Measurements from ENCODE around the gene MEAF6.

The MEAF6 gene

DNA sequence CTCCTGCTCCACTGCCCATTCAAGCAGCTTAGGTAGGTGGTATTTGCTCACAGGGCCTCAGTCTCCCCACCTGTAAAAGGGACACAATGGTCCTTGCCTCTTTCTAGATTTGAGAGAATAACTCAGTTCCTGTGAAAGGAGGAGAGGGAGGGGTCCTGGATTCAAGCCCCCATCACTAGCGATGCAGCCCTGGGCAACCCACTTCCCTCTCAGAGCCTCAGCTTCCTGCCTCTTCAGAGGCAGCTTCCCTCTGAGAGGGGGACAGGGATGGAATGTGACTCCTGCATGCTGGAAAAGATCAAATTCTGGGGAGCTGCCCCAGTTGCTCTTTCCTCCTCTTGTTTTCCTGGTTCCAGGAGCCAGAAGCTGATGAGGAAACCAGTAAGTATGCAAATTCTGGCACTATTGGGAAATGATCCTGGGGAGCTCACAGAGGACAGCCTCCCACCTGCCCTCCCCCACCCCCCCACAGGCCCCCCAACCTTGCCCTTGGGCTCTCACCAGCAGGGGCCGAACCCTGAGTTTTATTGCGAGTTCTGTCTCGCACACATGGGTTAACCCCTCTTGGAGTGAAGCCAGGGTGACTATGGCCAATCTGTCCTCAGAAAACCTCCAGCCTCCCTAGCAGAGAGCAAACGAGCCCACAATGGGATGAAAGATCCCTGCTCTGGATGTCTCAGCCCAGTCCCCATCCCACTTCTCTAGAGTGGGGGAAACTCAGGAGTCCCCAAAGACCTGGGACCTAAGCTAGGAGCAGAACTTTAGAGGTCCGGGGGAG lies 28.5 kb downstream of the MEAF6 start:
- in situ Hi-C loops (cut with HindIII; ENCODE audit: low sequenced_read_pairs): no loop called here

DNA sequence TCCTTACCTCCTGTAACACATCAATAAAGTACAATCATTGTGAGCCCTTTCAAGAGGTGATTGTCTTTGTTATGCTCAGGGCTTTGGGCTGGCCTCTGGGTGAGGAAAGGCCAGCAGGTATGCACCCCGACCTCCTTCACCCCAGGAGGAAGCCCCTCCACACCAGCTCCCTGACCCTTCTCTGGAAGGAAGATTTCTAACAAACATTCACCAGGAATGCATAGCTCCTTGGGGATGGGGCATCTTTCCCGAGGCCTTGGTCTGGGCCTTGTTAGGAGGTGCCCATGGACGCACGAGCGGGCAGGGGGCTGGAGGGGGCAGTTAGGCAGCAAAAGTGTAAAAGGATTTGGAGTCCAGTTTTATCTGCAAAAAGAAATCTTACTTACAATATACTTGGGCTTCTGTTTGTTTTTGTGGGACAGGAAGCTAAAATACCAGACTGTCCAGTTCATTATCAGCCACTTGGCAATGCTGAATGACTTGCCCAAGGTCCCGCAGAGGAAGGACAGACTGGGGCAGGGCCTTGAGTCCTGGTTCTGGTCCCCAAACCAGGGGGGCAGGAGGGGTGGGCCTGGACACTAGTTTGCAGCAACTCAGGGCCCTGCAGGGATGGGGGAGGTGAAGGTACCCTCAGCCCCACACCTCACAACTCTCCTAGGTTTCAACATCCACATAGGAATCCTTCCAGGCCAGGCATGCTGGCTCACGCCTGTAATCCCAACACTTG lies 30.1 kb downstream of the MEAF6 start:
- in situ Hi-C loops (cut with HindIII; ENCODE audit: low sequenced_read_pairs): no loop called here

DNA sequence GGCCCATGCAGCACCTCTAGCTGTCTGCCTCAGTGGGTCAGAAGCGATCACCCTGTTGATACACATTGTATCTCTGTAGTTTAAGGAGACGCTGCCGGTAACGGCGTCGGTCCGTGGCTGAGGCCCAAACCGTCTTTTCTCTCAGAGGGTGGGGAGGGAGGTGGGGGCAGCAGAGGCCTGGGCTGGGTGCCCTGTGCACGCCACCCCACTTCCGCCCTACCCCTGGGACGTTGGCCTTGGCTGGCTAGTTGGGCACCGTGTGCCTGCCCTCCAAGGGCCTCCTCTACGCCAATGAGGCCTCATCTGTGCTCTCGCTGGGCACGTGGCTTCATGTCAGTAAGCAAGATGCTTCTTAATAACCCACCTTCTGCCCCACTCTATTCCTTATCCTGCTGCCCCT lies 30.8 kb downstream of the MEAF6 start:
- in situ Hi-C loops (cut with HindIII; ENCODE audit: low sequenced_read_pairs): no loop called here

DNA sequence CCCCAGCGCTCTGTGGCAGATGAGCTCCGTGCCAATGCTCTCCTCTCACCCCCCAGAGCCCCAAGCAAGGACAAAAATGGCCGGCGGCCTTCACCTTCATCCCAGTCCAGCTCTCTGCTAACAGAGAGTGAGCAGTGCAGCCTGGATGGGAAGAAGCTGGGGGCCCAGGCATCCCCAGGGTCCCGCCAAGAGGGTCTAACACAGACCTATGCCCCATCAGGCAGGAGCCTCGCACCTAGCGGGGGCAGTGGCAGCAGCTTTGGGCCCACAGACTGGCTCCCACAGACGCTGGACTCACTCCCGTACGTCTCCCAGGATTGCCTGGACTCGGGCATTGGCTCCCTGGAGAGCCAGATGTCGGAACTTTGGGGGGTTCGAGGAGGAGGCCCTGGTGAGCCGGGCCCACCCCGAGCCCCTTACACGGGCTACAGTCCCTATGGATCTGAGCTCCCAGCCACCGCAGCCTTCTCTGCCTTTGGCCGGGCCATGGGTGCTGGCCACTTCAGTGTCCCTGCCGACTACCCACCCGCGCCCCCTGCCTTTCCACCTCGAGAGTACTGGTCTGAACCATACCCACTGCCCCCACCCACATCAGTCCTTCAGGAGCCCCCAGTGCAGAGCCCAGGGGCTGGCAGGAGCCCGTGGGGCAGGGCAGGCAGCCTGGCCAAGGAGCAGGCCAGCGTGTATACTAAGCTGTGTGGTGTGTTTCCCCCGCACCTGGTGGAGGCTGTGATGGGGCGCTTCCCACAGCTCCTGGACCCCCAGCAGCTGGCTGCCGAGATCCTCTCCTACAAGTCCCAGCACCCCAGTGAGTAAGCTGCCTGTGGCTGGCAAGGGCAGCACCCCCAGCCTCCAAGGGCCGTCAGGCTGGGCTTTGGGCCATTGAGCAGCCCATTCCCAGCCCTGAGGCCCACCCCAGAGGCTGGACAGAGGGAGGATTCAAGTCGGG lies 31.5 kb downstream of the MEAF6 start:
- in situ Hi-C loops (cut with HindIII; ENCODE audit: low sequenced_read_pairs): no loop called here

DNA sequence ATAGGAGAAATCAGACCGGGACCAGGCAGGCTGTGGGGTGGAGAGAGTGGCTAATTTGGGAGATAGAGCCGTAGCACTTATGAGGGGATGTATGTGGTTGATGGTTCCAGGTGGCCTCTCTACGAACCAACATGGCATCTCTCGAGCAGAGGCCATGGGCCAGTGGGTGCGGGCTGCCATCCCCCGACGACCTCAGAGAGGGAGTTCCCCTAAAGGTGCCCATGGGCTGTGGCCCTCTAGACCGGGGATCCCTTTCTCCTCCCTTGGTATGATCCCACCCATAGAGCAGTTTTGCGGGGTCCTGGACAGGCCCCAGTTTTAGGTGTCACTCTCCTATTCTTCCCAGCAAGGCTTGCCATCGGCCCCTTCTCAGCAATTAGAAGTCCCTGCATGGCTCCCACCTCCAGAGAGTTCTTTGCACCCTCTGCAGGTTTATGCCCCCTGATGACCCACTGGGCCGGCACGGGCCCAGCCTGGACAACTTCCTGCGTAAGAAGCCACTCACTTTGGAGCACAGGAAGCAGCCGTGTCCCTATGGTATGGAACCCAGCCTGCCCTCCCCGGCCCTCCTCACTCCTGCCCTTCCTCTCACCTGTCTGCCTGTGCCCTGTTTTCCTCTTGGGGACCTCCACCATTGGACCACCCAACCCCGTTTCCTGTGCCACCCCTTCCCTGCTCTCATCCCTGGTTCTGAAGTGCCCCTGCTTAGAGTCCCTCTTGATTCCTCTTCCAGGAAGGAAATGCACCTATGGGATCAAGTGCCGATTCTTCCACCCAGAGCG lies 32.4 kb downstream of the MEAF6 start:
- in situ Hi-C loops (cut with HindIII; ENCODE audit: low sequenced_read_pairs): no loop called here

DNA sequence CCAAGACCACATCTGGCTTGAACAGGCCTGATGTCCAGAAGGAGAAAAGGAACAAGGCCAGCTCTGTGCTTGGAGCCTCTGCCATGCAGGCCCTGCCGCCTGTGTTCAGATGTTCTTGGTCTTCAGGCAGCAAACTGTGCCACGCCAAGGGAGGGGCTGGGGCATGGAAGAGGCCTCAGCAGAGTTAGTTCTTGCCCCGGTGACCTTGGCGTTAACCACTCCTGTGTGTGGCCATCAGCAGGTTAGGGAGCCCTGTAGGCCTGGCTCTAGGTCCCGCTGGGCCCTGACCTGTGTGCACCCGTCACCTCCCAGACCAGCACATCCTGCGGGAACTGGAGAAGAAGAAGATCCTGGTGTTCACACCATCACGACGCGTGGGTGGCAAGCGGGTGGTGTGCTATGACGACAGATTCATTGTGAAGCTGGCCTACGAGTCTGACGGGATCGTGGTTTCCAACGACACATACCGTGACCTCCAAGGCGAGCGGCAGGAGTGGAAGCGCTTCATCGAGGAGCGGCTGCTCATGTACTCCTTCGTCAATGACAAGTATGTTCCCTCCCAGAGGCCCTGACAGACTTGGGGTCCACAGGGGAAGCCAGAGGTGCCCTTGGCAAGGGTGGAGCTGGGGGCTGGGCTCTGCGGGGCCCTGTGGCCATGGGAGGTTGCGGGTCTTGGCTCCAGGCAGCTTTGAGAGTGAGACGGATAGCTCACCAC lies 33.1 kb downstream of the MEAF6 start:
- in situ Hi-C loops (cut with HindIII; ENCODE audit: low sequenced_read_pairs): no loop called here

DNA sequence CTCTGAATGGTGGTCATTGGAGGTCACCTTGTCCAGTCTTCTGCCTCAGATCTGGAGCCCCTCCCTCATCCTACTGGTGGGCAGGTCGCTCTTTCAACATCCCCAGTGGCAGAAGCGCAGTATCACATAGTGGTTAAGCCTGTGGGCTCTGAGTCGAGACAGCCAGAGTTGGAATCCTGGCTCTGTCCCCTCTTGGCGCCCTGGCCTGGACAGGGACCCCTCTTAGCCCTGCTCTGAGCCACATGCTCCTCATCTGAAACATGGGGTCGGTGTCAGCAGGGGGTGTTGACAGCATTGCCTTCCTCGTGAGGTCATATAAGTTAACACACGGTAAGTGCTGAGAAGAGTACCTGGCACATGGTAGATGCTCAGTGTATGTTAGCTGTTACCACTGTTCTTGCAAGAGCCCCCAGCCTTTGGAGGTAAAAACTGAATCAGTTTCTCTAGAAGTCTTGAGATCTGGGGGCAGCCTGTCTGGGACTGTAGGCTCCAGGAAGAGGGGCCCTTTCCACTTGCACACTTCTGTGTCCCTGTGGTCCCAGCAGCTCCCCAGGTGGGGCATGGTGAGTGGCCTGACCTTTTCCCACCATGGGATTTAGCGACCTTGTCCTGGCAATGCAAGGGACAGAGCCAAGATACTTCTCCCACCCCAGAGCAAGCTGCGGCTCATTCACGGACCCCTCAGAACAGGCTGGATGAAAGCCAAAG lies 33.8 kb downstream of the MEAF6 start:
- in situ Hi-C loops (cut with HindIII; ENCODE audit: low sequenced_read_pairs): no loop called here

DNA sequence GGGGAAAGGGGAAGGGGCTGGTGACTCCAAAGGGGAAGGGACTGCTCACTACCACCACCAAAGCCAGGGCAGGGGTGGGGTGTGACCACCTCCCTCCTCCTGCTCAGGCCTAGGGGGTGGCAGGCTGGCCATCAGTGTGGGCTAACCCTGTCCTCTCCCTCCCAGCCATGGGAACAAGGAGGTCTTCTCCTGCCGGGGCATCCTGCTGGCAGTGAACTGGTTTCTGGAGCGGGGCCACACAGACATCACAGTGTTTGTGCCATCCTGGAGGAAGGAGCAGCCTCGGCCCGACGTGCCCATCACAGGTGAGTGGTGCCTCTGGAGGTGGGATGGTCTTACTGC lies 34.5 kb downstream of the MEAF6 start:
- in situ Hi-C loops (cut with HindIII; ENCODE audit: low sequenced_read_pairs): no loop called here

DNA sequence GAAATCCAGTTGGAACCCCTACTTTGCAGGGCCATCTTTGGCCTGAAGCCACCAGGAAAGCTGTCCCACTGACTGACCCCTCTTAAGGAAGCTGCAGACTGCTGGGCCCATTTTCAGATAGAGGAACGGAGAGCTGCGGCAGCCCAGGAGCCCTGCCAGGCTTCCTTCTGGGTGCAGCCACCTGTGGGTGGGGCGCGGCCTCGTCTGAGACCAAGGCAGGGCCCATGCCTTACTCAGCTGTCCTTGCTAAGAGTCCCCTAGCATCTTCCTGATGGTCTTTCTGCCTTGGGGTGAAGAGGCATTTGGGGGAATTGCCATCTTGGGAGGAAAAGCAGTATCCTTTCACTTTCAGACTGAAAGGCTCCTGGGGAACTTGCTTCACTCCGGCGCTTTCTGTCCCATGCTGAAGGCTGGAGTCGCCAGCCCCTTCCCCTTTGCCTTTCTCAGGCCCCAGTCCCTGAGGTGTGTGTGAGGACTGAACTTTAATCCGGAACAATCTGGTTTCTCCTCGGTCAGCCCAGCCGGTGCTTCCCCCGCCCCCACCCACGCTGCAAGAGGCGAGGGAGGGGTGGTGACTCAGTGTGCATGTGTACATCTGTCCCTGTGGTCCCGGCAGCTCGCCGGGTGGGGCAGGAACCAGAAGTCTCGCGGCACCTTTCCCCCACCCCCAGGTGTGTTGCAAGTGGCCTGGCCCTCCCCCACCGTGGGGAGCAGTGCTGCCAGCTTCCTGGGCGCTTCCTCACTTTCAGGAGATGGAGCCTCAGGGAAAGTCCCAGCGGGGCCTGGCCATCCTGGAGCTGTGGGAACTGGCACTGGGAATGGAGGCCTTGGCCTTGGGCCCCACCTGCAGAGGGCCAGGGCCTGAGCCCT lies 35.1 kb downstream of the MEAF6 start:
- in situ Hi-C loops (cut with HindIII; ENCODE audit: low sequenced_read_pairs): no loop called here

DNA sequence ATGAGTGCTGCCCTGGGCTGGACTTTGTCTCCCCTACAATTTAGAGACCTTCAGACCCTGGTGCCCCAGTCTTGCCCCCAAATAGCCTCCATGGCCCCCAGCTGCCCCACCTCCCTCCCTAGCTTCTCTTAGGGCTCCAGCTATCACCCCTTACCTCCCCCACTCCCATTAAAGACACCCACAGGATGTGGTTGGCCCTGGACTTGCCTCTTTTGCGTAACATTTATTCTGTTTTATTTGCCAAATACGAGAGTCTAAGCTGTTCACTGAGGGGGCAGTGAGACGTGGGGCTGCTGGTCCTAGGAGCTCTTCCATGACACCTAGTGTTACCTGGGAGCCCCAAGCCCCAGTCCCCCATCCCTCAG lies 35.7 kb downstream of the MEAF6 start:
- in situ Hi-C loops (cut with HindIII; ENCODE audit: low sequenced_read_pairs): no loop called here

DNA sequence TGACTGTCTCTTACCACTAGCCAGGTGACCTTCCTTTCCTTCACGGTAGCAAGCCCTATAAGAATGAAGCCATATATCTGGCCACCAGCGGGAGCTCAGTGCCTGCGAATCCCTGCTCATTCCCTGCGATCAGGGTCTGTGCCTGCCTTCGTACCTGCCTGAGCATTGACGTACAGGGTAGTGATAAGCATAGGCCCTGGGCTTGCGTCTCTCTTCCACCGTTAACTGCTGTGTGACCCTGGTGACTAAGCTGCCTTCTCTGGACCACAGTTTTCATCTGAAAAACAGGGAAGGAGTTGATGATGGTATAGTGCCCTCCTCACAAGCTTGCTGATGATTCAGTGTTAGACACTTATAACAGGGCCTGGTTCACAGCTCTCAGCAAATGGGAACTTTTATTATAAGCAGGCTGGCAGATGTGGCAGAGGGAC lies 36.1 kb downstream of the MEAF6 start:
- in situ Hi-C loops (cut with HindIII; ENCODE audit: low sequenced_read_pairs): no loop called here

DNA sequence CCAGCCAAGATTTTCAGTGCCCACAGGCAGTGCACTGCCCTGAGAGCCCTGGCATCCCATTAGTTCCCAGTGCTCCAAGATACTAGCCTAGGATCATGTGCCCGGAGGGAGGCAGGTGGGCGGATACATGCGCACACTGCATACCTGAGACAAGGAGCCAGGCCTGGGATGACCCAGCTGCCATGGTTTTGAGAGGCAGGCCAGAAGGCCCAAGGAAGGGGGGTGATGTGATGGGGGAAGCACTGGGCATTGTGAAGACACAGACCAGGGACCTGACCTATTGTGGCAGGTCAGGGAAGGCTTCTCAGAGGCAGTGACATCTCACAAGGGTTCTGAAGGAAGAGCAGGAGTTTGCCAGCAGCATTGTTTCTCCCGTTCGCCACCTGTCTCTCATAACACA lies 36.6 kb downstream of the MEAF6 start:
- in situ Hi-C loops (cut with HindIII; ENCODE audit: low sequenced_read_pairs): no loop called here

DNA sequence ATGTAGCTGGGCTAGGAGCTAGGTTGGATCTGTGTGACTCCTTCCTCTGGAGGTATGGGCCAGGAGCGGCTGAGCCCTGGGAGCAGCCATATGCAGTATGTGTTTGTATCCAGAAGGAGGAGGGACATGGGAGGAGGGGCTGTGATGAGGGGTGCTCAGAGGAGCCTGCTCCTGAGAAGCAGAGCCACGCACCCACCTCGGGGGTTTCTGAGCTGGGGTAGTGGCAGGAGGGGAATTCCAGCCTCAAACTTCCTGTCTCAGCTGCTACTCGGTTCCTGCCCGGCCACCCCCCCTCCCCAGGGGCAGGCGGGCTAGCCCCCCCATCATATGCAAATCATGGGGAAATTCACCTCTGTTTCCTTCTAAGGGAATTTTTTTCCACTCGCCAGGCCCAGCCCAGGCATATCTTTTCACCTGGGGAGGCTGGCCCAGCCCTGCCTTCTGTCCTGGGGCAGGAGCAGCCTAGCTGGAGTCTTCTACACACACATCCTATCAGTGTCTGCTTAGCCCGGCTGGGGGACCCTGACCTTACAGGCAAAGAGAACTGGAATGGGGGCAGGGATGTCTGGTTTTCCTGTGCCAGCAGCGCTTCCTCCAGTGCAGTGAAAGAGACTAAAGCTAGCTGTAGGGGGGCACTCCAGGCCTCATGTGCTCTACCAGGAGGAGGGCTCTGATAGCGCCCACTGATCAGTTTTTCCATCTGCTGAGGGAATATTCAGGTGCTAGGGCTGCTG lies 37.2 kb downstream of the MEAF6 start:
- in situ Hi-C loops (cut with HindIII; ENCODE audit: low sequenced_read_pairs): no loop called here

DNA sequence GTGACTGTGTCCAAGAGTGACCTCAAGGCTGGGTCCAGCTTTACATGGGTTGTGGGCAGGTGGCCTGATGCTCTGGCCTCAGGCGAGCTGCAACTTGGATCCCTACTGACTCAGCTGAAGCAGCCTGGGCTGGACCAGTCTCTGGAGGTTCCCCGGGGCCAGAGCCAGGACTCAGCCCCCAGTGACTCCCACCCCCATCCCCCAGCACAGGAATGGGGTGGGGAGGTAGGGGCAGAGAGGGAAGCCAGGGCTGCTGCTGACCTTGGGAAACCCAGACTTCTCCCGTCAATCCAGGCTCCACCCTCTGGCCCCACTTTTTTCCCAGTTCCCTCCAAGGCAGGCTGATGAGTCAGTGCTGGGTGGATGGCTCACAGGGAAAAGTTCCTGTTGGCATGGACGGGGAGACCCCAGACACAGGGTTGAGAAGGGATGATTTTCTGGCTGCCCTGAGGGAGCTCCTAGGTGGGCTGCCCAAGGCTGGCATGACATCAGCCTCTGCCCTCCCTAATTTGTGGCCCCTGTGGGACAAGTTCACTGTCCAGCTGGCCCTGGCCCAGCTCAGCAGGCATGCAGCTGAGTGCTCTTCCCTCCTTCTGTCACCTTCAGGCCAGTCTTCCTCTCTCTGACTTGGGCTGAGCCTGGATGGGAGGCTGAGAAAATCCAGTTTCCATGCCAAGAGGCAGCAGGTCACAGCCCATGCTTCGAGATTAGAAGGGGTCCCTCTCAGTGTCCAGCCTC lies 37.9 kb downstream of the MEAF6 start:
- in situ Hi-C loops (cut with HindIII; ENCODE audit: low sequenced_read_pairs): no loop called here

DNA sequence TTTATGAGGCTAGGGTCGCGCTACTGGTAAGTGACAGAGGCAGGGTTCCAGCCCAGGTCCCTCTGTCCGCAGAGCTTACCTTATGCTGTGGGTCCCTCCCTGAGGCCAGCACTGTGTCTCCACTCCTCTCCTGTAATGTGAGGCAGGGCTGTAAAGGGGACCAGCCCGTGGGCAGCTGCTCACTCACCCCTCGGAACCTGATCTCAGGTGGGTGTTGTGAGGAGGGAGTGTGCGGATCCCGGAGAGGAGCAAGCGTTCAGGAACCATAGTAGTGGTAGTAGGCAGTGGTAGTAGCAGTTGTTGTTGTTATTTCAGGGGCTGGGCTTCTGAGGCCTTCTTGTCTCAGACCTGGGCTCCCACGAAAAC lies 38.5 kb downstream of the MEAF6 start:
- in situ Hi-C loops (cut with HindIII; ENCODE audit: low sequenced_read_pairs): no loop called here

DNA sequence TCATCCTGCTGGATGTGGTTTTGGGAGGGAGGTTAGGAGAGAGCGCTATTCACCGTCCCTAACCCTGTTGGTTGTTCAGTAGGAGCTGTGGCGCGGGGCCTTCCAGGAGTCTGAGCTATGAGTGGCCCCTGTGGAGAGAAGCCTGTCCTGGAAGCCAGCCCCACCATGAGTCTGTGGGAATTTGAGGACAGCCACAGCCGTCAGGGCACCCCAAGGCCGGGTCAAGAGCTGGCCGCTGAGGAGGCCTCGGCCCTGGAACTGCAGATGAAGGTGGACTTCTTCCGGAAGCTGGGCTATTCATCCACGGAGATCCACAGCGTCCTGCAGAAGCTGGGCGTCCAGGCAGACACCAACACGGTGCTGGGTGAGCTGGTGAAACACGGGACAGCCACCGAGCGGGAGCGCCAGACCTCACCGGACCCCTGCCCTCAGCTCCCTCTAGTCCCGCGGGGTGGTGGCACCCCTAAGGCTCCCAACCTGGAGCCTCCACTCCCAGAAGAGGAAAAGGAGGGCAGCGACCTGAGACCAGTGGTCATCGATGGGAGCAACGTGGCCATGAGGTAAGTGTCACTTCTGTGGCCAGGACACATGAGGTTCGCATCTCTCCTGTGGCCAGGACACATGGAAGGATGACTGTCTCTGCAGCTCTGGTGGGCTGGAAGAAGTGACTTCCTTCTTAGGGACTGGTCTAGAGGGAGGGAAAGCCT lies 39.0 kb downstream of the MEAF6 start:
- in situ Hi-C loops (cut with HindIII; ENCODE audit: low sequenced_read_pairs): no loop called here

Measured in DLD1 (cell line).